GM12878 (cell line): ENCODE measurements around the gene DENND1A. TPM values are rescaled to one million over a fixed set of nuclear protein-coding genes. Genes with fewer than 3 reads are reported as not detected.
A peak's percentile ranks its signal among the peaks of the same experiment; 100 is the strongest.

Experiments
- ATAC-seq: fragments of 200-7000 bp; cut with Tn5 transposase; 3 replicates; pipeline ENCODE4 v1.9.1; 2020; ENCODE audit warnings: mild to moderate bottlenecking, moderate library complexity
- BruUV-seq: library from RNA; stranded (reverse); fragments of 400-500 nt; replicated peaks from 2 replicates; lab custom pipeline; 2021; lab: Mats Ljungman, UMichigan
- CTCF ChIA-PET: fragments of 300-600 bp; sonication (Branson Sonifier 250); formaldehyde crosslinking; extraction: SDS; loops from one replicate; lab custom pipeline; 2021; ENCODE audit warnings: inconsistent platforms; lab: Yijun Ruan, JAX
- POLR2A ChIA-PET: fragments of 350-600 bp; formaldehyde crosslinking; extraction: SDS; loops from one replicate; lab custom pipeline; 2021; ENCODE audit warnings: inconsistent platforms; lab: Charles Lee
- RAD21 ChIA-PET: fragments of 300-600 bp; sonication (Branson Sonifier 250); formaldehyde crosslinking; loops from one replicate; lab custom pipeline; 2023; ENCODE audit warnings: antibody characterized with exemption; ENCODE audit not compliant: unreplicated experiment; lab: Charles Lee
- SMC1A ChIA-PET: fragments of 300-600 bp; sonication (Branson Sonifier 250); formaldehyde crosslinking; loops from one replicate; lab custom pipeline; 2023; ENCODE audit not compliant: unreplicated experiment, uncharacterized antibody; lab: Charles Lee
- DNase-seq: peaks from one replicate; pipeline ENCODE4 v3.0.0-alpha.2; 2011; ENCODE audit warnings: low read depth, low spot score
- FAIRE-seq: peaks from 3 replicates; lab custom pipeline; 2011; peaks lifted over from hg19 to GRCh38; lab: Jason Lieb, UNC
- H2AFZ ChIP-seq: 2 replicates; pipeline ENCODE4 v1.6.0; 2011; ENCODE audit warnings: low read depth, low read length, control low read depth; ENCODE audit not compliant: control insufficient read depth
- H3K27ac ChIP-seq: 2 replicates; pipeline ENCODE4 v1.5.1; 2011; ENCODE audit warnings: control low read depth; ENCODE audit not compliant: control insufficient read depth, insufficient read depth
- H3K27me3 ChIP-seq, 2 experiments: replicated peaks in 1 of 2; 2 replicates each; pipeline versions ENCODE4 v1.6.0 to v1.6.1; 2011; ENCODE audit warnings: low read length in 1 of 2; ENCODE audit not compliant: control insufficient read depth in 2 of 2, insufficient read depth in 2 of 2
- H3K36me3 ChIP-seq, 2 experiments: 2 replicates each; pipeline ENCODE4 v1.5.1; 2011; ENCODE audit warnings: low read length in 1 of 2; ENCODE audit not compliant: control insufficient read depth in 2 of 2, insufficient read depth in 2 of 2
- H3K4me1 ChIP-seq: 2 replicates; pipeline ENCODE4 v1.6.1; 2011; ENCODE audit warnings: mild to moderate bottlenecking, low read length, moderate library complexity, mixed read lengths; ENCODE audit not compliant: control insufficient read depth, insufficient read depth
- H3K4me2 ChIP-seq: 2 replicates; pipeline ENCODE4 v1.6.0; 2011; ENCODE audit warnings: control low read depth; ENCODE audit not compliant: control insufficient read depth, insufficient read depth
- H3K4me3 ChIP-seq: fragments of 200-600 bp; sonication (generic); 2 replicates; pipeline ENCODE4 v1.5.1; 2016
- H3K79me2 ChIP-seq: 2 replicates; pipeline ENCODE4 v1.6.0; 2011; ENCODE audit warnings: low read length; ENCODE audit not compliant: control insufficient read depth, insufficient read depth
- H3K9ac ChIP-seq: 2 replicates; pipeline ENCODE4 v1.8.0; 2011; ENCODE audit warnings: low read length, control low read depth, mixed read lengths; ENCODE audit not compliant: control insufficient read depth, insufficient read depth
- H3K9me3 ChIP-seq: replicated peaks from 3 replicates; pipeline ENCODE4 v1.5.1; 2011; ENCODE audit warnings: mild to moderate bottlenecking, low read length; ENCODE audit not compliant: control insufficient read depth, insufficient read depth
- H4K20me1 ChIP-seq: 2 replicates; pipeline ENCODE4 v1.6.0; 2011; ENCODE audit not compliant: control insufficient read depth, insufficient read depth
- ASH2L ChIP-seq: fragments of 300-600, 200-600 bp; sonication (generic); IDR thresholded peaks from 2 replicates; pipeline ENCODE4 v1.6.1; 2017; ENCODE audit warnings: low read depth, mild to moderate bottlenecking, borderline replicate concordance
- BACH1 ChIP-seq: fragments of 450-650 bp; IDR thresholded peaks from 2 replicates; pipeline ENCODE4 v1.6.1; 2017; ENCODE audit warnings: mild to moderate bottlenecking, borderline replicate concordance
- EZH2 ChIP-seq: IDR thresholded peaks from 2 replicates; pipeline ENCODE4 v1.6.1; 2012; ENCODE audit warnings: low read depth, mild to moderate bottlenecking, control low read depth, inconsistent platforms, low read length, borderline replicate concordance; ENCODE audit not compliant: control insufficient read depth
- MEF2B ChIP-seq: fragments of 450-650 bp; IDR thresholded peaks from 2 replicates; pipeline ENCODE4 v1.6.1; 2018; ENCODE audit warnings: mild to moderate bottlenecking, moderate library complexity; ENCODE audit not compliant: partially characterized antibody, poor library complexity, severe bottlenecking
- MXI1 ChIP-seq: fragments of 150-350 bp; IDR thresholded peaks from 2 replicates; pipeline ENCODE4 v1.6.1; 2011; ENCODE audit warnings: low read depth, mild to moderate bottlenecking, inconsistent platforms, low read length, improper control_type of control experiment
- PML ChIP-seq: IDR thresholded peaks from 2 replicates; pipeline ENCODE4 v1.6.1; 2012; ENCODE audit warnings: low read length, inconsistent platforms
- RFX5 ChIP-seq: IDR thresholded peaks from 2 replicates; pipeline ENCODE4 v1.6.1; 2011; ENCODE audit warnings: low read depth, low read length, improper control_type of control experiment
- SIX5 ChIP-seq: IDR thresholded peaks from 2 replicates; pipeline ENCODE4 v1.6.1; 2011; ENCODE audit warnings: mild to moderate bottlenecking, low read depth, low read length, moderate library complexity; ENCODE audit not compliant: severe bottlenecking
- TAF1 ChIP-seq: IDR thresholded peaks from 2 replicates; pipeline ENCODE4 v1.6.1; 2011; ENCODE audit warnings: mild to moderate bottlenecking, low read depth, low read length, borderline replicate concordance
- ZNF207 ChIP-seq: fragments of 450-650 bp; IDR thresholded peaks from 2 replicates; pipeline ENCODE4 v1.6.1; 2014; ENCODE audit warnings: antibody characterized with exemption, mild to moderate bottlenecking, borderline replicate concordance
- in situ Hi-C: fragments of 300-500 bp; cut with MboI; formaldehyde crosslinking; loops from 9 replicates; pipeline ENCODE4 v1.14.3; 2018; ENCODE audit warnings: mixed read lengths
- intact Hi-C: fragments of 100-400 bp; cut with micrococcal nuclease; formaldehyde crosslinking; loops from one replicate; pipeline ENCODE4 v1.14.2; 2022; ENCODE audit not compliant: unreplicated experiment
- polyA plus RNA-seq, 11 experiments: library from polyadenylated mRNA; depleted of rRNA in 4 of 11; unstranded in 6 of 11; stranded (reverse) in 5 of 11; fragments of >200 nt; fragmentation: Nextera tagmentation in 4 of 11; fragmentation: Illumina TruSeq in 1 of 11; extraction: Ambion mirVana in 4 of 11; extraction: Trizol in 1 of 11; gene quantifications; 1 replicate in 1 of 11; 2 replicates in 10 of 11; pipeline versions ENCODE4 v1.2.1 to v1.2.3, GENCODE V29; 2011 to 2016; ENCODE audit warnings: inconsistent platforms in 2 of 11, missing spikeins in 2 of 11, low read depth in 1 of 11
- total RNA-seq, 4 experiments: library from RNA; depleted of rRNA in 3 of 4; stranded (reverse); fragments of >200 nt in 3 of 4; fragmentation: Illumina TruSeq in 1 of 4; extraction: Trizol in 1 of 4; gene quantifications; 2 replicates each; pipeline versions ENCODE4 v1.2.1 to v1.2.3, GENCODE V29; 2013 to 2021
- TF ChIP-seq, protein P1 (sequence below): IDR thresholded peaks from 2 replicates; pipeline ENCODE4 v1.6.1; 2011; ENCODE audit warnings: low read depth, mild to moderate bottlenecking, low read length, moderate library complexity, borderline replicate concordance; ENCODE audit errors: extremely low read depth
- TF ChIP-seq, protein P2 (sequence below): fragments of 450-650 bp; IDR thresholded peaks from 2 replicates; pipeline ENCODE4 v1.6.1; 2017; ENCODE audit warnings: mild to moderate bottlenecking, moderate library complexity

Gene DENND1A
- total and polyA plus RNA-seq, 10 of the 15 experiments (the other 5 are each of a cell fraction or from before 2014, with no cell fraction given), result 14.1 to 48.6 (median 35.2) TPM

DNA sequence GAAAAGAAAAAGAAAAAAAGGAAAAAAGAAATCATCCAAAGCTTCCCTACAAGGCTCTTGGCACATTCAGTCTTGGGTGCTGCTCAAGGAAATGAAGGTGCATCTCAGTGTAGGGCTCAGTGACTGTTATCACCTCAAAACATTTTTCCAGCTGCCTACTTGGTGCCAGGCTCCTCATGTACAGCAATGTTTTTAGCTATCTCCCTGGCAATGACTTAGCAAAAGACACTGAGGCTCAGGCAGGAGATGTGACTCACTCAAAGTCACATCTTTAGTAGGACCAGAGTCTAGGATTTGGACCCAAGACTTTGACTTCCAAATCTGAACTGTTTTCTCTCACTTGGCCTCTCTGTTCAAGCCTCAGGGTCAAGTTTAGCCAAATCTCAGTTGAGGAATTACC, 309.7 kb downstream of the DENND1A start:
- Histone ChIP-seq H3K4me3 (no peak overlapping the region), H3K79me2 (no peaks in the 10 kb centered on the region), H3K9me3 (no peaks in the 10 kb centered on the region), H3K36me3 (no peaks in the 10 kb centered on the region; a peak in 2 of 4 replicates), H3K27ac (no peak overlapping the region), H4K20me1 (no peaks in the 10 kb centered on the region), H3K9ac (no peak overlapping the region), H3K4me2 (no peak overlapping the region), H3K4me1 (0 out of 2 replicates have a peak, but pooled peaks cover 7% of the 10 kb centered on the region), H2AFZ (no peak overlapping the region), H3K27me3 (no peaks in the 10 kb centered on the region)
- TF ChIP-seq PML (no peak), RFX5 (no peak), ASH2L (no peak), MXI1 (no peak), SIX5 (no peak), MEF2B (no peak), EZH2 (no peak), TAF1 (no peak), BACH1 (no peak), ZNF207 (no peak)
- TF ChIP-seq, protein P1, sequence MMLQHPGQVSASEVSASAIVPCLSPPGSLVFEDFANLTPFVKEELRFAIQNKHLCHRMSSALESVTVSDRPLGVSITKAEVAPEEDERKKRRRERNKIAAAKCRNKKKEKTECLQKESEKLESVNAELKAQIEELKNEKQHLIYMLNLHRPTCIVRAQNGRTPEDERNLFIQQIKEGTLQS, result no peak
- TF ChIP-seq, protein P2, sequence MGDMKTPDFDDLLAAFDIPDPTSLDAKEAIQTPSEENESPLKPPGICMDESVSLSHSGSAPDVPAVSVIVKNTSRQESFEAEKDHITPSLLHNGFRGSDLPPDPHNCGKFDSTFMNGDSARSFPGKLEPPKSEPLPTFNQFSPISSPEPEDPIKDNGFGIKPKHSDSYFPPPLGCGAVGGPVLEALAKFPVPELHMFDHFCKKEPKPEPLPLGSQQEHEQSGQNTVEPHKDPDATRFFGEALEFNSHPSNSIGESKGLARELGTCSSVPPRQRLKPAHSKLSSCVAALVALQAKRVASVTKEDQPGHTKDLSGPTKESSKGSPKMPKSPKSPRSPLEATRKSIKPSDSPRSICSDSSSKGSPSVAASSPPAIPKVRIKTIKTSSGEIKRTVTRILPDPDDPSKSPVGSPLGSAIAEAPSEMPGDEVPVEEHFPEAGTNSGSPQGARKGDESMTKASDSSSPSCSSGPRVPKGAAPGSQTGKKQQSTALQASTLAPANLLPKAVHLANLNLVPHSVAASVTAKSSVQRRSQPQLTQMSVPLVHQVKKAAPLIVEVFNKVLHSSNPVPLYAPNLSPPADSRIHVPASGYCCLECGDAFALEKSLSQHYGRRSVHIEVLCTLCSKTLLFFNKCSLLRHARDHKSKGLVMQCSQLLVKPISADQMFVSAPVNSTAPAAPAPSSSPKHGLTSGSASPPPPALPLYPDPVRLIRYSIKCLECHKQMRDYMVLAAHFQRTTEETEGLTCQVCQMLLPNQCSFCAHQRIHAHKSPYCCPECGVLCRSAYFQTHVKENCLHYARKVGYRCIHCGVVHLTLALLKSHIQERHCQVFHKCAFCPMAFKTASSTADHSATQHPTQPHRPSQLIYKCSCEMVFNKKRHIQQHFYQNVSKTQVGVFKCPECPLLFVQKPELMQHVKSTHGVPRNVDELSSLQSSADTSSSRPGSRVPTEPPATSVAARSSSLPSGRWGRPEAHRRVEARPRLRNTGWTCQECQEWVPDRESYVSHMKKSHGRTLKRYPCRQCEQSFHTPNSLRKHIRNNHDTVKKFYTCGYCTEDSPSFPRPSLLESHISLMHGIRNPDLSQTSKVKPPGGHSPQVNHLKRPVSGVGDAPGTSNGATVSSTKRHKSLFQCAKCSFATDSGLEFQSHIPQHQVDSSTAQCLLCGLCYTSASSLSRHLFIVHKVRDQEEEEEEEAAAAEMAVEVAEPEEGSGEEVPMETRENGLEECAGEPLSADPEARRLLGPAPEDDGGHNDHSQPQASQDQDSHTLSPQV, result no peak
- FAIRE-seq, result no peak
- intact Hi-C loops (no loop called here), in situ Hi-C loops (no loop called here)
- CTCF ChIA-PET, result no interaction called here
- no peak for DNase-seq
- BruUV-seq, result TSS peak; percentile 59
- RAD21 ChIA-PET, result no interaction called here
- POLR2A ChIA-PET, result interaction anchor here (1.2 kb wide), 1 partner anchor 17 kb away, joined by 3 read pairs; no protein-coding TSS in a partner anchor
- SMC1A ChIA-PET, result interaction anchor here (1.0 to 1.5 kb wide), 3 partner anchors 11 to 22 kb away, joined by 3 to 4 read pairs (median 3); no protein-coding TSS in a partner anchor
- no peak for ATAC-seq
